ENCODE measurements around the gene MT3. TPM values are rescaled to one million over a fixed set of nuclear protein-coding genes. Genes with fewer than 3 reads are reported as not detected.

Gene MT3
- total and polyA plus RNA-seq, 2 of the 13 experiments (the other 11 are each of a cell fraction or from before 2014, with no cell fraction given), result not detected

DNA sequence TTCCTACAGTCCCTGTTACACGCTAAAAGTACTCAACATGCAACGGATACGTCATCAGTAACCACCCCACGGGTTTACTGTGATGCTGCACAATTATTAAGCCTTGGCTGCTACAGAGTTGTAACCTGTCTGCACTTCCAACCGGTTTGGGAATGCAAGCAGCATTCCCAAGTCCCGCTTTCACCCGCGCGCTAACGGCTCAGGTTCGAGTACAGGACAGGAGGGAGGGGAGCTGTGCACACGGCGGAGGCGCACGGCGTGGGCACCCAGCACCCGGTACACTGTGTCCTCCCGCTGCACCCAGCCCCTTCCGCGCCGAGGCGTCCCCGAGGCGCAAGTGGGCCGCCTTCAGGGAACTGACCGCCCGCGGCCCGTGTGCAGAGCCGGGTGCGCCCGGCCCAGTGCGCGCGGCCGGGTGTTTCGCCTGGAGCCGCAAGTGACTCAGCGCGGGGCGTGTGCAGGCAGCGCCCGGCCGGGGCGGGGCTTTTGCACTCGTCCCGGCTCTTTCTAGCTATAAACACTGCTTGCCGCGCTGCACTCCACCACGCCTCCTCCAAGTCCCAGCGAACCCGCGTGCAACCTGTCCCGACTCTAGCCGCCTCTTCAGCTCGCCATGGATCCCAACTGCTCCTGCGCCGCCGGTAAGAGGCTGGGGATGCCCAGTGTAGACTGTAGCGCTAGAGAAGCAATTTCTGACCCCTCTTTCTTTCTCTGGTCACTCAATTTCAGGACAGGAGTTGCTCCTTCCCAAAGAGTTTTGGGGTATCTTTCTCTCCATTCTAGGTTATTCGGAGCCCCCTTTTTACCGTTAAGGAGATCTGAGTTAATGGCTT lies 18.9 kb downstream of the MT3 start, which contains the start of gene MT2A (continued):
- TF ChIP-seq, protein P1, sequence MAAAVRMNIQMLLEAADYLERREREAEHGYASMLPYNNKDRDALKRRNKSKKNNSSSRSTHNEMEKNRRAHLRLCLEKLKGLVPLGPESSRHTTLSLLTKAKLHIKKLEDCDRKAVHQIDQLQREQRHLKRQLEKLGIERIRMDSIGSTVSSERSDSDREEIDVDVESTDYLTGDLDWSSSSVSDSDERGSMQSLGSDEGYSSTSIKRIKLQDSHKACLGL (CRISPR knock-in tag; IDR thresholded peaks at IDR 0.05), result peak; percentile 87
- no peak for TF ChIP-seq MZF1 (CRISPR knock-in tag; IDR thresholded peaks at IDR 0.05; ENCODE audit: borderline replicate concordance)
- TF ChIP-seq NR2F2 (IDR thresholded peaks at IDR 0.05; ENCODE audit: borderline replicate concordance, low read depth), result no peak
- TF ChIP-seq, protein P2, sequence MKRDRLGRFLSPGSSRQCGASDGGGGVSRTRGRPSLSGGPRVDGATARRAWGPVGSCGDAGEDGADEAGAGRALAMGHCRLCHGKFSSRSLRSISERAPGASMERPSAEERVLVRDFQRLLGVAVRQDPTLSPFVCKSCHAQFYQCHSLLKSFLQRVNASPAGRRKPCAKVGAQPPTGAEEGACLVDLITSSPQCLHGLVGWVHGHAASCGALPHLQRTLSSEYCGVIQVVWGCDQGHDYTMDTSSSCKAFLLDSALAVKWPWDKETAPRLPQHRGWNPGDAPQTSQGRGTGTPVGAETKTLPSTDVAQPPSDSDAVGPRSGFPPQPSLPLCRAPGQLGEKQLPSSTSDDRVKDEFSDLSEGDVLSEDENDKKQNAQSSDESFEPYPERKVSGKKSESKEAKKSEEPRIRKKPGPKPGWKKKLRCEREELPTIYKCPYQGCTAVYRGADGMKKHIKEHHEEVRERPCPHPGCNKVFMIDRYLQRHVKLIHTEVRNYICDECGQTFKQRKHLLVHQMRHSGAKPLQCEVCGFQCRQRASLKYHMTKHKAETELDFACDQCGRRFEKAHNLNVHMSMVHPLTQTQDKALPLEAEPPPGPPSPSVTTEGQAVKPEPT (CRISPR knock-in tag; IDR thresholded peaks at IDR 0.05; ENCODE audit: low read depth), result no peak
- TF ChIP-seq, protein P3, sequence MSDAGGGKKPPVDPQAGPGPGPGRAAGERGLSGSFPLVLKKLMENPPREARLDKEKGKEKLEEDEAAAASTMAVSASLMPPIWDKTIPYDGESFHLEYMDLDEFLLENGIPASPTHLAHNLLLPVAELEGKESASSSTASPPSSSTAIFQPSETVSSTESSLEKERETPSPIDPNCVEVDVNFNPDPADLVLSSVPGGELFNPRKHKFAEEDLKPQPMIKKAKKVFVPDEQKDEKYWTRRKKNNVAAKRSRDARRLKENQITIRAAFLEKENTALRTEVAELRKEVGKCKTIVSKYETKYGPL (CRISPR knock-in tag; IDR thresholded peaks at IDR 0.05), result no peak
- TF ChIP-seq MAFG (CRISPR knock-in tag; IDR thresholded peaks at IDR 0.05), result peak; percentile 65; the same call in 1 of the 2 replicates
- TF ChIP-seq DNMT1 (CRISPR knock-in tag; IDR thresholded peaks at IDR 0.05), result peak; percentile 89; the same call in 1 of the 2 replicates
- TF ChIP-seq STAT5B (CRISPR knock-in tag; IDR thresholded peaks at IDR 0.05), result peak; percentile 83
- TF ChIP-seq, protein P4, sequence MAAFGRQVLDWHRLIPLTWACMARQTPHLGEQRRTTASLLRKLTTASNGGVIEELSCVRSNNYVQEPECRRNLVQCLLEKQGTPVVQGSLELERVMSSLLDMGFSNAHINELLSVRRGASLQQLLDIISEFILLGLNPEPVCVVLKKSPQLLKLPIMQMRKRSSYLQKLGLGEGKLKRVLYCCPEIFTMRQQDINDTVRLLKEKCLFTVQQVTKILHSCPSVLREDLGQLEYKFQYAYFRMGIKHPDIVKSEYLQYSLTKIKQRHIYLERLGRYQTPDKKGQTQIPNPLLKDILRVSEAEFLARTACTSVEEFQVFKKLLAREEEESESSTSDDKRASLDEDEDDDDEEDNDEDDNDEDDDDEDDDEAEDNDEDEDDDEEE (CRISPR knock-in tag; IDR thresholded peaks at IDR 0.05), result peak; percentile 94
- TF ChIP-seq XBP1 (CRISPR knock-in tag; IDR thresholded peaks at IDR 0.05), result peak; percentile 58
- peak; percentile 63; the same call in 1 of the 2 replicates for TF ChIP-seq ZNF224 (CRISPR knock-in tag; IDR thresholded peaks at IDR 0.05)
- TF ChIP-seq ZNF569 (CRISPR knock-in tag; IDR thresholded peaks at IDR 0.05; ENCODE audit: borderline replicate concordance), result no peak
- TF ChIP-seq FOXA1 (IDR thresholded peaks at IDR 0.05), result no peak
- no peak for TF ChIP-seq FOXA1 (CRISPR knock-in tag; IDR thresholded peaks at IDR 0.05)
- peak; percentile 69; the same call in 1 of the 2 replicates for TF ChIP-seq KAT8 (CRISPR knock-in tag; IDR thresholded peaks at IDR 0.05)
- TF ChIP-seq, protein P5, sequence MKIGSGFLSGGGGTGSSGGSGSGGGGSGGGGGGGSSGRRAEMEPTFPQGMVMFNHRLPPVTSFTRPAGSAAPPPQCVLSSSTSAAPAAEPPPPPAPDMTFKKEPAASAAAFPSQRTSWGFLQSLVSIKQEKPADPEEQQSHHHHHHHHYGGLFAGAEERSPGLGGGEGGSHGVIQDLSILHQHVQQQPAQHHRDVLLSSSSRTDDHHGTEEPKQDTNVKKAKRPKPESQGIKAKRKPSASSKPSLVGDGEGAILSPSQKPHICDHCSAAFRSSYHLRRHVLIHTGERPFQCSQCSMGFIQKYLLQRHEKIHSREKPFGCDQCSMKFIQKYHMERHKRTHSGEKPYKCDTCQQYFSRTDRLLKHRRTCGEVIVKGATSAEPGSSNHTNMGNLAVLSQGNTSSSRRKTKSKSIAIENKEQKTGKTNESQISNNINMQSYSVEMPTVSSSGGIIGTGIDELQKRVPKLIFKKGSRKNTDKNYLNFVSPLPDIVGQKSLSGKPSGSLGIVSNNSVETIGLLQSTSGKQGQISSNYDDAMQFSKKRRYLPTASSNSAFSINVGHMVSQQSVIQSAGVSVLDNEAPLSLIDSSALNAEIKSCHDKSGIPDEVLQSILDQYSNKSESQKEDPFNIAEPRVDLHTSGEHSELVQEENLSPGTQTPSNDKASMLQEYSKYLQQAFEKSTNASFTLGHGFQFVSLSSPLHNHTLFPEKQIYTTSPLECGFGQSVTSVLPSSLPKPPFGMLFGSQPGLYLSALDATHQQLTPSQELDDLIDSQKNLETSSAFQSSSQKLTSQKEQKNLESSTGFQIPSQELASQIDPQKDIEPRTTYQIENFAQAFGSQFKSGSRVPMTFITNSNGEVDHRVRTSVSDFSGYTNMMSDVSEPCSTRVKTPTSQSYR (CRISPR knock-in tag; IDR thresholded peaks at IDR 0.05; ENCODE audit: borderline replicate concordance), result no peak
- TF ChIP-seq ZNF3 (CRISPR knock-in tag; IDR thresholded peaks at IDR 0.05), result peak; percentile 25; the same call in 1 of the 2 replicates
- TF ChIP-seq SRY (CRISPR knock-in tag; IDR thresholded peaks at IDR 0.05), result peak; percentile 54; the same call in 1 of the 2 replicates
- no peak for TF ChIP-seq NR2F6 (IDR thresholded peaks at IDR 0.05)
- TF ChIP-seq NR2F6 (CRISPR knock-in tag; IDR thresholded peaks at IDR 0.05), result no peak
- peak; percentile 92 for TF ChIP-seq ISX (CRISPR knock-in tag; conservative IDR thresholded peaks at IDR 0.05)
- TF ChIP-seq FOXM1 (CRISPR knock-in tag; IDR thresholded peaks at IDR 0.05), result 0 out of 2 replicates have a peak, but pooled peaks have one; percentile 47
- no peak for TF ChIP-seq MTF2 (CRISPR knock-in tag; IDR thresholded peaks at IDR 0.05; ENCODE audit: borderline replicate concordance)
- TF ChIP-seq ZBTB38 (CRISPR knock-in tag; IDR thresholded peaks at IDR 0.05), result peak; percentile 80; the same call in 1 of the 2 replicates
- TF ChIP-seq GABPA (IDR thresholded peaks at IDR 0.05; ENCODE audit: low read depth, low read length), result no peak
- peak; percentile 32 for TF ChIP-seq GABPA (CRISPR knock-in tag; IDR thresholded peaks at IDR 0.05; ENCODE audit: low read depth)

Measured in HepG2 (cell line).